NT2/D1 (cell line): ENCODE measurements around the gene GPR18.
"Not testable (repeated sequence)": the region's sequence is repeated elsewhere in the genome, so short reads cannot be mapped to it uniquely, and the experiment has no call there.

Source experiments
- YY1 ChIP-seq: IDR thresholded peaks from 2 replicates; pipeline ENCODE4 v1.6.1; 2011; ENCODE audit not compliant: insufficient read length, insufficient read depth
- ZNF274 ChIP-seq: IDR thresholded peaks from 2 replicates; pipeline ENCODE4 v1.6.1; 2011; ENCODE audit warnings: mild to moderate bottlenecking, low read depth, low read length

- TF ChIP-seq YY1, ZNF274: not testable (repeated sequence)
Measured at GRCh38 chr13:99230588-99230987, 27.6 kb downstream of the GPR18 start.
